K562 (cell line): ENCODE measurements around the gene ARFGAP1.

Experiments used
- CBFA2T3 ChIP-seq: fragments of 450-650 bp; IDR thresholded peaks from 2 replicates; pipeline ENCODE4 v1.6.1; 2017
- CBFB ChIP-seq: sonication (generic); formaldehyde crosslinking; IDR thresholded peaks from 2 replicates; pipeline ENCODE4 v1.4.0; 2020; ENCODE audit warnings: mild to moderate bottlenecking, missing genetic modification reagents
- CEBPB ChIP-seq: fragments of 450-650 bp; IDR thresholded peaks from 2 replicates; pipeline ENCODE4 v1.6.1; 2016; ENCODE audit warnings: missing genetic modification characterization, missing compliant biosample characterization
- CREB1 ChIP-seq, 2 experiments: sonication (generic) in 1 of 2; formaldehyde crosslinking in 1 of 2; IDR thresholded peaks; 2 replicates each; pipeline versions ENCODE4 v1.6.1 to v1.8.0; 2012 to 2022; ENCODE audit warnings: inconsistent platforms in 1 of 2, mild to moderate bottlenecking in 1 of 2, missing genetic modification reagents in 1 of 2, moderate library complexity in 1 of 2
- FOXJ2 ChIP-seq: fragments of 200-800 bp; sonication (Bioruptor generic); IDR thresholded peaks from 2 replicates; pipeline ENCODE4 v1.6.1; 2016; ENCODE audit warnings: missing genetic modification characterization, missing compliant biosample characterization
- JUNB ChIP-seq: fragments of 450-650 bp; formaldehyde crosslinking; conservative IDR thresholded peaks from 2 replicates; pipeline ENCODE4 v1.4.0; 2020; ENCODE audit warnings: mild to moderate bottlenecking
- MED1 ChIP-seq: sonication (generic); formaldehyde crosslinking; IDR thresholded peaks from 2 replicates; pipeline ENCODE4 v1.8.1; 2023; ENCODE audit warnings: missing genetic modification reagents, borderline replicate concordance
- NR1H2 ChIP-seq: sonication (generic); formaldehyde crosslinking; IDR thresholded peaks from 2 replicates; pipeline ENCODE4 v1.4.0; 2020; ENCODE audit warnings: mild to moderate bottlenecking, missing genetic modification reagents
- POLR2A ChIP-seq: fragments of 450-650 bp; conservative IDR thresholded peaks from 2 replicates; pipeline ENCODE4 v1.6.1; 2016
- RFX5 ChIP-seq: IDR thresholded peaks from 2 replicates; pipeline ENCODE4 v1.6.1; 2011; ENCODE audit warnings: low read depth, mild to moderate bottlenecking, improper control_type of control experiment, low read length
- ZNF121 ChIP-seq: sonication (generic); formaldehyde crosslinking; conservative IDR thresholded peaks from 2 replicates; pipeline ENCODE4 v1.8.0; 2022; ENCODE audit warnings: missing genetic modification reagents
- TF ChIP-seq, protein P1 (sequence below): fragments of 450-650 bp; IDR thresholded peaks from 2 replicates; pipeline ENCODE4 v1.6.1; 2016
- TF ChIP-seq, protein P2 (sequence below): sonication (generic); formaldehyde crosslinking; IDR thresholded peaks from 2 replicates; pipeline ENCODE4 v1.9.0; 2022; ENCODE audit warnings: mild to moderate bottlenecking, missing genetic modification reagents

DNA sequence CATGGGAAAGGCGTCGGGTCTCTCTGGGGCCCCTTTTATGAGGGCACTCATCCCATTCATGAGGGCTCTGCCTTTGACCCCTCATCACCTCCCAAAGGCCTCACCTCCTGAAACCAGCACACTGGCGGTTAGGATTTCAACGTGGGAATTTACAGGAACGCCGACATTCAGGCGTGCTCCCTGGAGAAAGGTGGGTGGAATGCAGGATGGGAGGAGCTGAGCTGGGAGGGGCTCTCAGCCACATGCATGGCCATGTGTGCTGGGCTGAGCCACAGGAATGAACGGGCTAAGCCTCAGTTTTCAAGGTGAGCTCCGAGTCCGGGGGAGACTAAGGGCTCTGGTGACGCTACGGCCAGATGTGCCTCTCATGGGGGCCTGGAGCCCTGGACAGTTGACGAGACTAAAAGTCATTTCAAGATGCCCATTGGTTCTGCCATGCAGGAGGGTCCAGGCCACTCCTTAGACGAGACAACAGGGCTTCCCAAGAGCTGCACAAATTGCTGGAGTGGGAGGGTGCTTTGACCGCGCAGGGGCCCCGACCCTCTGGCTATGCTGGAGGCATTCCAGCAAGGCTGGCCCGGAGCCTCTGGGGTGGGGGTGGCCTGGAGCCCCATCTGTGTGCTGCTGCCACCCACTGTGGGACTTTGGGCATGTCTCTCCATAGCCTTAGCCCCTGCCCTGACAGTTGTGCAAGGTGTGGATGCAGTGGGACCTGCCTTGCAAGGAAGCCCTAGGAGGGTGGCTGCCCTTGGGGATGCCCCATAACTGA lies 3.8 kb upstream of the ARFGAP1 start:
- no peak for TF ChIP-seq JUNB (CRISPR knock-in tag)
- TF ChIP-seq, protein P1, sequence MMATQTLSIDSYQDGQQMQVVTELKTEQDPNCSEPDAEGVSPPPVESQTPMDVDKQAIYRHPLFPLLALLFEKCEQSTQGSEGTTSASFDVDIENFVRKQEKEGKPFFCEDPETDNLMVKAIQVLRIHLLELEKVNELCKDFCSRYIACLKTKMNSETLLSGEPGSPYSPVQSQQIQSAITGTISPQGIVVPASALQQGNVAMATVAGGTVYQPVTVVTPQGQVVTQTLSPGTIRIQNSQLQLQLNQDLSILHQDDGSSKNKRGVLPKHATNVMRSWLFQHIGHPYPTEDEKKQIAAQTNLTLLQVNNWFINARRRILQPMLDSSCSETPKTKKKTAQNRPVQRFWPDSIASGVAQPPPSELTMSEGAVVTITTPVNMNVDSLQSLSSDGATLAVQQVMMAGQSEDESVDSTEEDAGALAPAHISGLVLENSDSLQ: no peak
- TF ChIP-seq, protein P2, sequence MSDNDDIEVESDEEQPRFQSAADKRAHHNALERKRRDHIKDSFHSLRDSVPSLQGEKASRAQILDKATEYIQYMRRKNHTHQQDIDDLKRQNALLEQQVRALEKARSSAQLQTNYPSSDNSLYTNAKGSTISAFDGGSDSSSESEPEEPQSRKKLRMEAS (CRISPR knock-in tag): no peak
- TF ChIP-seq NR1H2 (CRISPR knock-in tag): no peak
- TF ChIP-seq POLR2A: no peak
- TF ChIP-seq MED1 (CRISPR knock-in tag): no peak
- no peak for TF ChIP-seq ZNF121 (CRISPR knock-in tag)
- no peak for TF ChIP-seq RFX5
- no peak for TF ChIP-seq CBFB (CRISPR knock-in tag)
- TF ChIP-seq FOXJ2 (tag): no peak
- TF ChIP-seq CEBPB (tag): no peak
- no peak for TF ChIP-seq CBFA2T3
- no peak for TF ChIP-seq CREB1 (IDR thresholded peaks at IDR 0.05)
- TF ChIP-seq CREB1 (CRISPR knock-in tag; IDR thresholded peaks at IDR 0.05): no peak
